ENCODE measurements around the gene LIME1.
A peak's percentile ranks its signal among the peaks of the same experiment; 100 is the strongest.

The LIME1 gene

GRCh38 chr20:63701051-63701328, 35.5 kb upstream of the LIME1 start:
- Histone ChIP-seq H3K36me3 (ENCODE audit: control insufficient read depth in 1 of 2, insufficient read depth in 2 of 2, low read depth in 1 of 2, low read length in 2 of 2) (peaks cover 29 to 72% of the 10 kb centered on the region in 2 experiments), H2BK15ac (ENCODE audit: low read depth, poor library complexity, severe bottlenecking) (no peak overlapping the region), H3K9me3 (ENCODE audit: control insufficient read depth, low read length) (no peaks in the 10 kb centered on the region), H3K23ac (ENCODE audit: low read length in 2 of 2) (no peak overlapping the region), H3K9ac (ENCODE audit: low read length) (no peak overlapping the region), H4K91ac (ENCODE audit: low read length) (no peak overlapping the region), H3K27ac (ENCODE audit: low read length, poor library complexity, severe bottlenecking) (no peak overlapping the region), H3K79me1 (replicated peaks; ENCODE audit: low read length, poor library complexity, severe bottlenecking) (peaks cover 34% of the 10 kb centered on the region), H2BK5ac (ENCODE audit: low read depth, low read length, poor library complexity, severe bottlenecking) (no peak overlapping the region), H3K27me3 (ENCODE audit: control insufficient read depth in 1 of 2, insufficient read depth in 1 of 2, low read length in 2 of 2) (no peaks in the 10 kb centered on the region), H3K4me1 (ENCODE audit: control insufficient read depth, insufficient read depth, low read depth, low read length) (peaks cover 74% of the 10 kb centered on the region), H2AK5ac (ENCODE audit: low read length, severe bottlenecking) (peak overlapping the region; percentile 73), H3K4me3 (ENCODE audit: insufficient read depth in 1 of 2, low read depth in 1 of 2, low read length in 2 of 2) (no peak overlapping the region), H2BK120ac (ENCODE audit: low read depth, low read length) (no peak overlapping the region), H4K8ac (ENCODE audit: low read length) (no peak overlapping the region), H3K18ac (ENCODE audit: low read depth in 1 of 2, low read length in 2 of 2) (no peak overlapping the region), H2BK12ac (ENCODE audit: low read length in 2 of 2) (no peak overlapping the region), H2AFZ (ENCODE audit: low read depth, low read length) (no peak overlapping the region), H3K4me2 (ENCODE audit: low read length, poor library complexity, severe bottlenecking) (no peak overlapping the region), H3K14ac (ENCODE audit: low read length in 2 of 2) (no peak overlapping the region), H3K4ac (ENCODE audit: low read depth in 1 of 2, low read length in 2 of 2) (no peak overlapping the region)
- no peak for DNase-seq
- 72% methylated on average over 5 of the region's 5 CpGs for WGBS

GRCh38 chr20:63701329-63702035, 35.0 kb upstream of the LIME1 start:
- DNase-seq: no peak
- Histone ChIP-seq H3K4me2 (ENCODE audit: low read length, poor library complexity, severe bottlenecking) (no peak overlapping the region), H2BK12ac (ENCODE audit: low read length in 2 of 2) (peak overlapping the region; percentile 38 to 44), H3K27ac (ENCODE audit: low read length, poor library complexity, severe bottlenecking) (no peak overlapping the region), H3K27me3 (ENCODE audit: control insufficient read depth in 1 of 2, insufficient read depth in 1 of 2, low read length in 2 of 2) (no peaks in the 10 kb centered on the region), H3K18ac (ENCODE audit: low read depth in 1 of 2, low read length in 2 of 2) (no peak overlapping the region), H2BK5ac (ENCODE audit: low read depth, low read length, poor library complexity, severe bottlenecking) (no peak overlapping the region), H3K4me1 (ENCODE audit: control insufficient read depth, insufficient read depth, low read depth, low read length) (peaks cover 74% of the 10 kb centered on the region), H4K91ac (ENCODE audit: low read length) (peak overlapping the region; percentile 73), H3K14ac (ENCODE audit: low read length in 2 of 2) (no peak overlapping the region), H2BK120ac (ENCODE audit: low read depth, low read length) (no peak overlapping the region), H2BK15ac (ENCODE audit: low read depth, poor library complexity, severe bottlenecking) (peak overlapping the region; percentile 19), H4K8ac (ENCODE audit: low read length) (peak overlapping the region; percentile 14), H3K9me3 (ENCODE audit: control insufficient read depth, low read length) (no peaks in the 10 kb centered on the region), H3K4me3 (ENCODE audit: insufficient read depth in 1 of 2, low read depth in 1 of 2, low read length in 2 of 2) (no peak overlapping the region), H3K4ac (ENCODE audit: low read depth in 1 of 2, low read length in 2 of 2) (no peak overlapping the region), H3K79me1 (replicated peaks; ENCODE audit: low read length, poor library complexity, severe bottlenecking) (peaks cover 34% of the 10 kb centered on the region), H2AK5ac (ENCODE audit: low read length, severe bottlenecking) (peak overlapping the region; percentile 73), H3K9ac (ENCODE audit: low read length) (no peak overlapping the region), H3K23ac (ENCODE audit: low read length in 2 of 2) (no peak overlapping the region), H2AFZ (ENCODE audit: low read depth, low read length) (no peak overlapping the region), H3K36me3 (ENCODE audit: control insufficient read depth in 1 of 2, insufficient read depth in 2 of 2, low read depth in 1 of 2, low read length in 2 of 2) (peaks cover 34 to 74% of the 10 kb centered on the region in 2 experiments)
- WGBS: 90% methylated on average over 14 of the region's 14 CpGs

GRCh38 chr20:63702036-63702665, 34.3 kb upstream of the LIME1 start:
- H4K8ac ChIP-seq (ENCODE audit: low read length): peak overlapping the region; percentile 3
- no peak overlapping the region for H3K18ac ChIP-seq (ENCODE audit: low read depth in 1 of 2, low read length in 2 of 2)

GRCh38 chr20:63702751-63703470, 33.6 kb upstream of the LIME1 start:
- Histone ChIP-seq H3K79me1 (replicated peaks; ENCODE audit: low read length, poor library complexity, severe bottlenecking) (peaks cover 27% of the 10 kb centered on the region), H2BK12ac (ENCODE audit: low read length in 2 of 2) (no peak overlapping the region), H3K14ac (ENCODE audit: low read length in 2 of 2) (no peak overlapping the region), H2AK5ac (ENCODE audit: low read length, severe bottlenecking) (no peak overlapping the region), H3K9me3 (ENCODE audit: control insufficient read depth, low read length) (no peaks in the 10 kb centered on the region), H2AFZ (ENCODE audit: low read depth, low read length) (no peak overlapping the region), H3K23ac (ENCODE audit: low read length in 2 of 2) (no peak overlapping the region), H3K4ac (ENCODE audit: low read depth in 1 of 2, low read length in 2 of 2) (no peak overlapping the region), H2BK5ac (ENCODE audit: low read depth, low read length, poor library complexity, severe bottlenecking) (no peak overlapping the region), H2BK120ac (ENCODE audit: low read depth, low read length) (no peak overlapping the region), H3K4me2 (ENCODE audit: low read length, poor library complexity, severe bottlenecking) (no peak overlapping the region), H3K27ac (ENCODE audit: low read length, poor library complexity, severe bottlenecking) (no peak overlapping the region), H3K36me3 (ENCODE audit: control insufficient read depth in 1 of 2, insufficient read depth in 2 of 2, low read depth in 1 of 2, low read length in 2 of 2) (peaks cover 36 to 63% of the 10 kb centered on the region in 2 experiments), H3K27me3 (ENCODE audit: control insufficient read depth in 1 of 2, insufficient read depth in 1 of 2, low read length in 2 of 2) (no peaks in the 10 kb centered on the region), H3K18ac (ENCODE audit: low read depth in 1 of 2, low read length in 2 of 2) (no peak overlapping the region), H3K9ac (ENCODE audit: low read length) (no peak overlapping the region), H3K4me1 (ENCODE audit: control insufficient read depth, insufficient read depth, low read depth, low read length) (peaks cover 64% of the 10 kb centered on the region), H2BK15ac (ENCODE audit: low read depth, poor library complexity, severe bottlenecking) (no peak overlapping the region), H4K8ac (ENCODE audit: low read length) (no peak overlapping the region), H4K91ac (ENCODE audit: low read length) (no peak overlapping the region), H3K4me3 (ENCODE audit: insufficient read depth in 1 of 2, low read depth in 1 of 2, low read length in 2 of 2) (no peak overlapping the region)
- 85% methylated on average over 11 of the region's 13 CpGs for WGBS
- DNase-seq: no peak

More at GRCh38 chr20:63702036-63702665, 34.3 kb upstream of the LIME1 start:
- Histone ChIP-seq H3K14ac (ENCODE audit: low read length in 2 of 2) (no peak overlapping the region), H3K27me3 (ENCODE audit: control insufficient read depth in 1 of 2, insufficient read depth in 1 of 2, low read length in 2 of 2) (no peaks in the 10 kb centered on the region), H2BK12ac (ENCODE audit: low read length in 2 of 2) (peak overlapping the region in 1 of 2 experiments; percentile 9), H3K9ac (ENCODE audit: low read length) (no peak overlapping the region), H3K27ac (ENCODE audit: low read length, poor library complexity, severe bottlenecking) (no peak overlapping the region), H3K4me2 (ENCODE audit: low read length, poor library complexity, severe bottlenecking) (no peak overlapping the region), H3K4ac (ENCODE audit: low read depth in 1 of 2, low read length in 2 of 2) (no peak overlapping the region), H2AFZ (ENCODE audit: low read depth, low read length) (no peak overlapping the region), H3K9me3 (ENCODE audit: control insufficient read depth, low read length) (no peaks in the 10 kb centered on the region), H4K91ac (ENCODE audit: low read length) (peak overlapping the region; percentile 73), H3K4me1 (ENCODE audit: control insufficient read depth, insufficient read depth, low read depth, low read length) (peaks cover 71% of the 10 kb centered on the region), H3K4me3 (ENCODE audit: insufficient read depth in 1 of 2, low read depth in 1 of 2, low read length in 2 of 2) (no peak overlapping the region), H2BK5ac (ENCODE audit: low read depth, low read length, poor library complexity, severe bottlenecking) (no peak overlapping the region), H2AK5ac (ENCODE audit: low read length, severe bottlenecking) (peak overlapping the region; percentile 18), H2BK120ac (ENCODE audit: low read depth, low read length) (no peak overlapping the region), H3K23ac (ENCODE audit: low read length in 2 of 2) (no peak overlapping the region), H3K79me1 (replicated peaks; ENCODE audit: low read length, poor library complexity, severe bottlenecking) (peaks cover 29% of the 10 kb centered on the region), H2BK15ac (ENCODE audit: low read depth, poor library complexity, severe bottlenecking) (no peak overlapping the region), H3K36me3 (ENCODE audit: control insufficient read depth in 1 of 2, insufficient read depth in 2 of 2, low read depth in 1 of 2, low read length in 2 of 2) (peaks cover 36 to 69% of the 10 kb centered on the region in 2 experiments)
- DNase-seq: no peak
- 94% methylated on average over 16 of the region's 16 CpGs for WGBS

Data from mesenchymal stem cell (in vitro differentiated cells and primary cell).